DMS114 treated with DMSO at 0.1 percent for 48 hours (cell line): ENCODE measurements around the gene STRIP2.
"Not testable (repeated sequence)": the region's sequence is repeated elsewhere in the genome, so short reads cannot be mapped to it uniquely, and the experiment has no call there.

Experiments used
- DNase-seq: peaks from one replicate; lab custom pipeline; 2025; ENCODE audit not compliant: unreplicated experiment; lab: John Stamatoyannopoulos, UW

Gene STRIP2

DNA sequence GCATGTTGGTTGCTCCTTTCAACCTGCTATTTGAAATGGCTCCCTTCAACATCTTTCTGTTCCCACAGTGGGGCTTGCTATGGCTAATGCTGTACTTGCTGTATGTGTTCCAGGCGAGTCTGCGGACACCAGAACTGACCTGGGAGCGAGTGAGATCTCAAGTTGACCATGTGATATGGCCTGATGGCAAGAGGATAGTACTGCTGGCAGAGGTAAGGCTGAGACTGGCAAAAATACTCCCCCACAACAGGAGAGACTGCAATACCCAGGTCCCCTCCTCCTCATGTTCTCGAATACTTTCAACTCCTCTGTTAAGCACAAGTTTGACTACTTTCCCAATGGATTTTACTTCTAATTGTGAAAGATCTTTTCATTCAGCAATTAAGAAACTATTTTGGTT is 11.5 kb upstream of the STRIP2 start:
- no peak for DNase-seq

DNA sequence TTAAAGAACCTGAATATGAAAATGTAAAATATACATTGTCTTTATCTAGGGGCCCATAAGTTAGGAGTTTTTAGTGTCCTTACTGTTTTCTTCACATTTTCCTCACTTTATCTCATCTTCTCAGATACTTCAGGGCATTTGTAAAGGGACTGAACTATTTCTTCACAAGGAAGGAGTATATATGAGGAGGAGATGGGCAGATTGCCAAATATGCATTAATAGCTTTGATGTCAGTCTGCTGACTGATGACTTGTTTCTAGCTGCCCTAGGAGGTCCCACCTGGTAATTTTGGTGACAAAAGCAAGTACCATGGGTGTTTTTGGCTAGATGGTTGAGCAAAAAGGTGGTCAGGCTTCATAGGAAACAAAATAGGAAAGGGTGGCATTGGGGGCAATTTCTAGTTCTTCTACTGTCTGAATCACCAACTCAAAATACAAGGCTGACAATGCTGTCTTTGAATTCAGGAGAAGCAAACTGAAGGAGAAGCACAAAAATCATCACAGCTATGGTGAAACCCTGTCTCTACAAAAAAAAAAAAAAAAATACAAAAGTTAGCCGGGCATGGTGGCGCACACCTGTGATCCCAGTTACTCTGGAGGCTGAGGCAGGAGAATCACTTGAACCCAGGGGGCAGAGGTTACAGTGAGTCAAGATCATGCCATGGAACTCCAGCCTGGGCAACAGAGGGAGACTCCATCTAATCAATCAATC is 10.4 kb upstream of the STRIP2 start:
- no peak for DNase-seq

DNA sequence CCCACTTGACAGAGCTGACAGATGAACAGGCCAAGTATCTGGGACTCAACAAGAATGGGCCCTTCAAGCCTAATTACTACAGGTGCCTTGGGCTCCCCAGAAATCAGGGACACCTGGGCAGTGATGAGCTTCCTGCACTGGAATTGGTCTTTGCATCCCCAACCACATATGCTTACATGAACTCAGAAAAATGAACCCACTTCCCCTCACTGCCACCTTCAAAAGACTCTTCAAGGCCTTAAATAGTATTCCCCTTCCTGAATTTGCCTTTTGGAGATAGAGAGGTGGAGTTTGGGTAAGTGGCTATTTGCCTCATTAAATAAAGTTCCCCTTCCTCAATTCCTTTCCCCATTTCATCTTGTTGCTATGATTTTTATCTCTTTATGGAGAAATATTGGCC is 7.8 kb upstream of the STRIP2 start:
- no peak for DNase-seq

DNA sequence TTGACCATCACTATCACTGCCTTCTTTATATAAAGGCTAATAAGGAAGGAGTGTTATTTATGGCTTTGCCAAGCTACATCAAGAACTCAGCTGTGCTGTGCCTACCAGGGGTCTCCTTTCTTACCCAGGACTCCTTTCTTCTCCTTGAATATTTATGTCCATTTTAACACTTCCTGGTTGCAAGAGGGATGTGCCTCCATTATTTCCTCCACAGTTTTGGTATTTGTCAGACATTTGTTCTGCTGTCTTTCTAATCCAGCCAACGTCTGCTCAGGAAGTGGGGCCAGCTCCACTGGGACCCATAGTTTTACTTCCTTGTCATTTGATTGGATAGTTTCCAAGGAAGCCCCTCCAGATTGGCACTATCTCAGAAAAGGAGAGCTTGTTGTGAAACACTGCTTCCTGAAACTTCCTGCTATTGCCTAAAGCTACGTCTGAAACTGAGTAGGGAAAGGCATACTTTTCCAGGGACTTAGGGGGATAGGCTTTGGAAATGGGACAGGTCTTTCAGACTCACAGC is 6.6 kb upstream of the STRIP2 start:
- no peak for DNase-seq

DNA sequence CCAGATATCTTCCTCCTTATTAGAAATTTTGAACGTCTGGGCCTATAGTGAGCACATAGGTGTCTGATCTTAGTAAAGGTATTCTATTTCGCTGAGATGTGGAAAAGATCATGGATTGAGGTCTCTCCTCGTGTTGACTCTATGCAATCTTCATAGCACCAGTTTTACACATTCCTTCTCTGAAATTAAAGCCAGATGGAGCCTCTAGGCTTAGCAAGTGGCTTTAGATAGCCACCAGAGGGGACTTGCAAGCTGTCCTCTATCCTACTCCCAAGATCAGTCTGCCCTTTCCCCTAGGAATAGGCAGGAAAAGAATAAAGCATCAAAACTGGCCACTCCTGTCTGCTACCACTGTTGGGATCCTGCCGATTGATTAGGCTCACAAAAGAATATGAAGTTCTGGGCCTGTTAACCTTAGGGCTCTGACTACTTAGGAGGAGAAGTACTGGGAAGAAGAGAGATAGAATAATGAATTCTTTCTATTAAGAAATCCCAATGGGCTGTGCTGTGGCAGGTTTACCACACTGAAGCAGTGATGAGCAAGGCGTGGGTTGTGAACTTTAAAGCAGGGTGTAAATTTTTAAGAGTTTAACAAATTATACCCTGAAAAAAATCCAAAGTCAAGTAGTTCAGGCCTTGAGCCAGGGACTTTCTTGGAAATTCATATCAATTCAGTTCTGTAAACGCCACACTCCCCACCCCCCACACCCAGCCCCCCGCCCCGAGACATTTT is 2.2 kb upstream of the STRIP2 start:
- DNase-seq = no peak

DNA sequence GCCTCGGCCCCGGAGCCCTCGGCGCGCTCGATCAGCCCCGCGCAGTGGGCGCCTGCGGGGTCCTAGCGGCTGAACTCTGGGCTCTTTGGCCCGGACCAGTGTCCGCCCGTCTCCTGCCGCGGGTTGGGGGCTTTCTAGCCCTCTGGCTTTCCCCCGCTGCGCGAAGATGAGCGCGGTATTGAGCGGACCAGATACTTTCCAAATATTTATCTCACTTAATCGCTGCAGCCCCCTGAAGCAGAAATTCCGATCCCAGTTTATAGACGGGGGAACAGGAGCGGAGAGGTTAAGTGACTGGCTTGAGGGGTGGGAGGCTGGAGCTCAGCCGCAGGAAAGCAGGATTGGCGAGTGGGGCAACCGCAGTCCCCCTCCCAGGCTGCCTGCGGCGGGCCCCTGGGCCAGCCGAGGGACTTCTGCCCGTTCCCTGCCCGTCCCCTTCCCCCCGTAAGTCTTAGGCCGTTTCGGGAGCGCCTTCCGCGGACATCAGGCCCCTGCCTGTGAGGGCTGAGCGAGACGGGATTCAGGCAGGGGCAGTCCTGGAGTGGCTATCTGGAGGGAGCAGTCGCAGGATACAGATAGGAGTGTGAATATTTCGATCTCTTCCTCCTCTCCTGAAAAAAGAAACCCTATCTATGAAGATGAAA is 565 bp downstream of the STRIP2 start:
- DNase-seq = no peak

DNA sequence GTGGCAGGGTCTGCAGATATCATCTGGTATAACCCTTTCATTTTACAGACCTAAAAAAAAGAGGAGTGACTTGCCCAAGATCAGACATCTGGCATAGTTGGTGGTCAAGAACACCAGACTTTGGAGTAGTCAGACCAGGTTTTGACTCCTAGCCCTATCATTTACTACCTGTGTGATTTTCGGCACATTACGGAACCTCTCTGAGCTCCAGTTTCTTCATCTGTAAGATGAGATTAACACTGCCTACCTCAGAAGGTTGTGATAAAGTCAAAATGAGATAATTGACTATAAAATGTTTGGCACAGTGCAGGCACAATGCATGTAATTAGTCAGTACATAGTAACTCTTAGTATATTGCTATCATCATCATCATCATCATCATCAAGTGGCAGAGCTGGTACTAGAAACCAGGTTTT is 1.2 kb downstream of the STRIP2 start:
- no peak for DNase-seq

DNA sequence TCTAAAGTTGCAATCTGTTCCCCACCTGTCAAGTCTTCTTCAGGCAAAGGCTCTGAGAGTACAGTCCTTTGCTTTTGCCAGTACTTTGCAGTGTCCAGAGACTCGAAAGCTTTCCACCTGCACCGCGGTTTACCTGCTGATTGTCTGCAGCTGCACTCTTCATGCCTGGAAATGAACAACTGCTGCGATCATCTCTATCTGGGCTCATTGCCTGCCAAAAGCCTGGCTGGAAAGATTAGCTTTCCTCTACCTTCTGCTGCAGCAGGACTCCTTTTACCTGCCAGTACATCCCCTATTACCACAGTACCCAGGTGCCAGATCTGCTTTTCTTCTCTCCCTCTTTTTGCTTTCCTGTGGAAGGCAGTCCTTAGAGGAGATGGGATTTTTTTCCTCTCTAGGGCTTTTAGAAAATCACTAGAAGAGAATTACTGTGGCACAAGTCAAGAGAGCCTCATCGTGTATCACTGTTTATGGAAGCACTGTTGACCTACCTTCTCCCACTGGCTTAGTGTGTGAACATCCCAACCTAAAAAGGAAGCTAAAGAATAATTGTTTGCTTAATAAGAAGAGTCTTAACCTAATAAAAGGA is 2.2 kb downstream of the STRIP2 start:
- DNase-seq = no peak

DNA sequence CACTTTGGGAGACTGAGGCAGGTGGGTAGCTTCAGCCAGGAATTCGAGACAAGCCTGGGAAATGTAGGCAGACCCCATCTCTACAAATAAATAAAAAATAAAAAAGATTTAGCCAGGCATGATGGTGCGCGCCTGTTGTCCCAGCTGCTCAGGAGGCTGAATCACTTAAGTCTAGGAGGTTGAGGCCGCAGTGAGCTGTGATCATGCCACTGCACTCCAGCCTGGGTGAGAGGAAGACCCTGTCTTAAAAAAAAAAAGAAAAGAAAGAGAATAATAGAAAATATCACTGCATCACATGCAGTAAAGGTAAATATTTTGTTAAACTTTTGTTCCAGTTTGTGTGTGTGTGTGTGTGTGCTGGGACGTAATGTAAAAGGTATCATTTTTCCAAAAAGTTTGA is 3.0 kb downstream of the STRIP2 start:
- DNase-seq = no peak

DNA sequence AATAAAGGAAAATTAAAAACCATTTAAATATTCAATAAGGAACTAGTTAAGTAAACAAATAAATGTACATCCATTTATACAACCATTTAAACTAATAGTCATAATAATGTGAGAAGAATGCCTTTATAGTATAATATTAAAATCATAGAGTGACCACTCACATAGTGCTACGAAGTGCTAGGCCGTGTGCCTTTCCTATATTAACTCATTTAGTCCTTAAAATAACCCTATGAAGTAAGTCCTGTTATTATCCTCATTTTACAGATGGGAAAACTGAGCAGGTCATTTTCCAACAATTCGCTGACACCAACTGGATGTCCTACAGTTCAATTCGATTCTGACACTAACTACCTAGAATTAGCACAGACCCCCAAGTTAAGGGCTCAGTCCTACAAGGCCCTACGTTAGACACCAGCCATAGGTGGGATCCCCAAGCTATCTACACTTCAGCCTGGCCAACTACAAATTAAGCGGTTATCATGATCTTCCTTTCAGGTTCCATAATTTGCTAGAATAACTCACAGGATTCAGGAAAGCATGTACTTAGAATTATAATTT is 4.1 kb downstream of the STRIP2 start:
- no peak for DNase-seq

DNA sequence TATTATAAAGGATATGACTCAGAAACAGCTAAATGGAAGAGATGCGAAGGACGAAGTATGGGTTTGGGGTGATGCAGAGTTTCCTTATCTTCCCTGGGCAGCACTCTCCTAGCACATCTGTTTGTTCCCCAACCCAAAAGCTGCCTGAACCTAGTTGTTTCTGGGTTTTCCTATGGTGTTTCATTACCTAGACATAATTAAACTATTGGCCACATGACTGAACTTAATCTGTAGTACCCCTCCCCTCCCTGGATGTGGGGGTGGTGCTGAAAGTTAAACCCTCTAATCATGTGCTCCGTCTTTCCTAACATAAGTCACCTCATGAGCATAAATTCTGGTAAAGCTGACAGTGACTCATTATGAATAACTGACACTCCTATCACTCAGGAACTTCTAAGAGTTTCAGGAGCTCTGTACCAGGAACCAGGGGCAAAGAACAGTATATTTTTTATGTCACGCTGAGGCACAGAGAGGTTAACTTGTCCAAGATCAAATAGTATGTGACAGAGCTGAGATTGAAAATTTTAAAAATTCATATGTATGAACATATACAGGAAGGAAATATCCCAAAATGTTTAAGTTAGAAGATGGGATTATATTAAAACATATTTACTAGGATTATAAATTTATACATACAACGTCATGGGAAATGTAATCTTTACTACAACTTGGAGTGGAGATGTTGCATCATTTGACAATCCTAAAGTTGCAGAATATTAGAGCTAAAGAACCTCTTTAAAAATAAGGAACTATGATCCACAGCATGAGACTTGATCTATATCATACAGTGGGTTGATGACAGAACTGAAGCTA is 4.8 kb downstream of the STRIP2 start:
- DNase-seq = no peak

DNA sequence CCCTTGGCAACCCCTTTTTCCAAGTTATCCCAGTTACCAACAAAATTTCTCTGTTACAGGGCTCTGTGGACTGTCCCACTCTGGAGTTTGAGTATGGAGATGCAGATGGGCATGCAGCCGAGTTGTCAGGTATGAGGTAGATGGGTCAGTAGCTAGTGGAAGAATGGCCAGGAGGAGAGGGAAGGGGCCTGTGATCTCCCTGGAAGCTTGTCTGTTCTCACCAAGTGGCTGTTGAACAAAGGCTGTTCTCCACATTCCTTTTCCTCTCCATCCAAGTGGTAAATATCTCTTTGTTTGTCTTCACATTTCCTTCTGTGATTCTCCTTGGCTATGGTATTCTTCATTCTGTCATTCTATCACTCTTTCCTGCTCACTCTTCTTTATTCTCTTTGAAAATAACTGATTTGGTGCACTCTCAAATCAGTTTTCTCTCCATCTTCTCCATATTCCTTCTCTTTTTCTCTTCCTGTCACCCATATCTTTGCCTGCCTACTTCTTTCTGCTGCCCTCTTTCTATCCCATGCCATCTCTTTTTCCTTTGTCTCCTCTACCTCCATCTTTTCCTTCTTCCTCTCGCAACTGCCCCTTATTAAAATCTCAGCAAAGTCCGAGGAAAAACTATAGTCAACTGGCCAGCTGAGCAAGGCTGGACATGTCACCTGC is 5.9 kb downstream of the STRIP2 start:
- no peak for DNase-seq

DNA sequence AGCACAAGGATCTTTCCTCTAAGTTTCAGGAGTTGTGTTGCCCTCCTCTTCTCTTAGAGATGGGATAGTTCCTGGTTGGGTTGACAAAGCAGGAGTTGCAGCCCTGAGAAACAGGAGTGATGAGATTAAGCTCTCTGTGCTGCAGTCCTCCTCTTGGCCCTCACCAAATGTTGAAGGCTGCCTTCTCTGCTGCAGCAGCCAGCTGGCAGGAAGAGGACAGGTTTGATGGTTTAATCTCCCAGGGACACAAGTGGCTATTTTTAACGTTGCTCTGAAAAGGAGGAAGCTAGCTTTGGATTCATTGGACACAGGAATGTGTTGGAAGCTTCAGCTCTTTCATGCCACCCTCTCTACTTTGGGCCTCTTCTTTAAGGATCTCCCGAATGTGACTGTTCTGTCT is 9.4 kb downstream of the STRIP2 start:
- DNase-seq = no peak

DNA sequence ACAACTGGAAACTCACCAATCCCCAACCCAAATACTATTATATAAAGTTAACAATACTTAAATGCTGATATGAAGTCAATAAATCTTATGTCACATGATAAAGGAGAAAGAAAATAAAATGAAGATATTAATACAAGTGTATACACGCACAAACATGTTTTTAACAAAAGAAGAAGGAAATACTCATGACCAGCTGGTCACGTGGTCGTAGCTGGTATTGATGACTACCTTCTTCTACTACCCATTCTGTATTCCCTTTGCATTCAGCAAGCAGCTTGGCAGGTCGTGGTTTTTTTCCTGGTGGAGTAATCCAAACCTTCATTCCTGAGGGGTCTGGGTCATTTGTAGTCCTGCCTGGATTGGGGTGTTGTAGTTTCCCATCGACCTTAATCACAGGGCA is 10.5 kb downstream of the STRIP2 start:
- not testable (repeated sequence) for DNase-seq

DNA sequence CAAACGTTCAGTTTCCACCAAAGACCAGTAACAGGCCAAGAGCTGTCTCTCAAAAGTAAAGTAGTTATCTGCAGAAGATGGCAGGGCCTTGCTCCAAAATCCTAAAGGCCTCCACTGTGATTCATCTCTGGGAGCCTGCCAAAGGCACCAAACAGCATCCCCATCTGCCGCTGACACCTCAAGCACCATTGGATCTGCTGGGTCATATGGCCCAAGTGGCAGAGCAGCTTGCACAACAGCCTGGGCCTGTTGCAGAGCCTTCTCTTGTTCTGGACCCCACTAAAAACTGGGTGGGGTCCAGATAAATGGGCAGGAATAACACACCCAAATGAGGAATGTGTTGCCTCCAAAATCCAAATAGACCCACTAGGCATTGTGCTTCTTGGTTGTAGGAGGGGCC is 12.7 kb downstream of the STRIP2 start:
- not testable (repeated sequence) for DNase-seq

DNA sequence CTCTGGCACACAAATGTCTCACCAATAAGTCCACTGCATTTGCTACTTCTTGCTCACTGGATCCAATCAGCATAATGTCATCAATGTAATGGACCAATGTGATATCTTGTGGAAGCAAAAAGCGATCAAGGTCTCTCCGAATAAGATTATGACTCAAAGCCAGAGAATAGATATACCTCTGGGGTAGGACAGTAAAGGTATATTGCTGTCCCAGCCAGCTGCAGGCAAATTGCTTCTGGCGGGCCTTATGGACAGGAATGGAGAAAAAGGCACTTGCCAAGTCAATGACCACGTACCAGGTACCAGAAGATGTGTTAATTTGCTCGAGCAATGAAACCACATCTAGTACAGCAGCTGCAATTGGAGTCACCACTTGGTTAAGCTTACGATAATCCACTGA is 13.2 kb downstream of the STRIP2 start:
- DNase-seq = not testable (repeated sequence)

DNA sequence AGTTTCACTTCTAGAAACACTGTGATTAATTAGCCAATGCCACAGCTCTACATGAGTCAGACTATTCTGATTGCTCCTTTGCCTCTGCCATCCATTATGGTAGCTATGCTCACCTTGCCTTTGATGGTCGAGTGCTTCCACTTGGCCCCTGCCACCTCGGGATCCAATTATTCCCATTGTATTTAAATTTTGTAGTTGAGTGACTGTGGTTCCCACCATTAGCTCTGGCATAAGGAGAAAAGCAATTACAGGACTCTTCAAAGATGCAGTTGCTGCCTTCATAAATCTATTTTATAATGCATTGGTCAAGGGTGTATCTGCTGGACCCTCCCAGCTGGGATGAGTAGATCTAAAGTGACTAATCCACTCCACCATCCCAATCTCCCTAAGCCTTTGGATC is 14.4 kb downstream of the STRIP2 start:
- not testable (repeated sequence) for DNase-seq

DNA sequence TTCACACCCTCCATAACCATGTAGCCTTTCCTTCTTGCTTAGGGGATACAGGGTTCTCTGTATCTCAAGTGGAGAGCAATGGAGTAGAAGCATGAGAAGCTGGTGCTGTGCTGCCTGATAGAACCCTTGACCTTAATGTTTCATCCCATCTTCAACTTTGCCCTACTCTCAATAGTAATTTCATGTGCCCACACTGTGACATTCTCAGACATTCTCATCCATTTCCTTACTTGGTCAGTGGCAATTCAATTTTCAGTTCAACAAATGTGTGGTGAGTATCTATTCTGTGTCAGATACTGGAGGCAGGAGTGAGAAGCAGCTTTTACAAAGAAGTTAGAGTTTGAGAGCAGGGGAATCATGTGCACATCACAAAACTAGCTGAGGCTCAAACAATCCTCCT is 16.1 kb downstream of the STRIP2 start:
- DNase-seq = no peak

DNA sequence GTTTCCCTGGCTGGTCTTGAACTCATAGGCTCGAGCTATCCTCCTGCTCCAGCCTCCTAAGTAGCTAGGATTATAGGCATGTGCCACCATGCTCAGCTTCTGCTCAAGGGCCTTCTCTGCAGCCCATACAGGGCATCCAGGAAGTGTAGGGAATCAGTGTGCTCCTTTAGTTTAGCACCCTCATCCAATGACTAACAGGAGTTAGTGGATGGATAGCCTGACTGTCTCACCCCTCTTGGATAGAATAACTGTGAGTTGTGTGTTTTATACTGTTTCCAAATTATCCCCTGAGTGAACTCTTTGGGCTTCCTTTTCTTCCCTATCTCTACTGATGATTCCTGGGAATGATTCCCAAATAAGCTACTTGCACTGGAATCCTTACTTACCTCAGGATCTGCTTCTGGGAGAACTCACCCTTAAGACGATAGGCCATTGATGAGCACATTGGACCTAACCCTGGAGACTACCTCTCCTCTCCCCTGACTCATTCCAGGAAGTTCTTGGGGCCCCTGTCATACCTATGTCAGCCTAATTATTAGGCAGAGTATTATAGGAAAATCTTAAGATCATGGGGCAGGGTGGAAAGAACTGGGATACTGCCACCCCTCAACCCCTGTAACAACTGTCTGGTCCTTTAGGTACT is 18.5 kb downstream of the STRIP2 start:
- no peak for DNase-seq
